GM19043 (cell line): ENCODE results near the gene CUL4B.
"Not testable (repeated sequence)": the region's sequence is repeated elsewhere in the genome, so short reads cannot be mapped to it uniquely, and the experiment has no call there.

Experiments
- ATAC-seq: cut with Tn5 transposase; IDR thresholded peaks from one replicate; pipeline ENCODE4 v1.9.1; 2021; ENCODE audit warnings: low read depth; ENCODE audit not compliant: unreplicated experiment

The CUL4B gene

DNA sequence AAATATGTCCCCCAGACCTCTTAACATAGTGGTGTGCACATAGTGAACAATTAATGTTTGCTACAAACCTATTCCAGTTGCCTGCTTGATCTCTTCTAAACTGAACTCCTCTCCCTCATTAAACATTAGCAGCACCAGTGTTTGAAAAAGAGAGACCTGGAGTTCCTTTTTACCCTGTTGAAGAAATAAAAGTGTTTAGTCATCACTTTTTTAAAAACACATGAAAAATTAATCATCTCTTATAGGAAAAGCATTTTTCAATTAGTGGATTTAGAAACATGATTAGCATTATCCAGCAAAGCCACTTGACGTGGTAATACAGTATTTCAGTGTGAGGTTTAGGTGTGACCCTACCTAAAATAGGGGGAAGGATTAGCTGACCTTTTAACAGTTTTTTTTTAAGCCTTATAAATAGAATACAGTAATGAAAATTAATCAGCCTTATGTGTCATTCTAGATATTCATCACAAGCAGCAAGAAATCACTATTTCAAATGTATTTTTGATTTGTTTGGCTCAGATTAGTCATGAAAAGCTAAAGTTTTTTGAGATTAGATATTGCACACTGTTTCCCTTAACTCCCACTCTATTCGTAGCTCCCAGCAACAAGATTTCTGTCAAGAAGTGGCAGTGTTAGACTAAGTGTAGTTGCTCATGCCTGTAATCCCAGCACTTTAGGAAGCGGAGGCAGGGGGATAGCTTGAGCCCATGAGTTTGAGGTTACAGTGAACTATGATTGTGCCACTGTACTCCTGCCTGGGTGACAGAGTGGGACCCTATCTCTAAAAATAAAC is 26.2 kb downstream of the CUL4B start:
- ATAC-seq: no peak

DNA sequence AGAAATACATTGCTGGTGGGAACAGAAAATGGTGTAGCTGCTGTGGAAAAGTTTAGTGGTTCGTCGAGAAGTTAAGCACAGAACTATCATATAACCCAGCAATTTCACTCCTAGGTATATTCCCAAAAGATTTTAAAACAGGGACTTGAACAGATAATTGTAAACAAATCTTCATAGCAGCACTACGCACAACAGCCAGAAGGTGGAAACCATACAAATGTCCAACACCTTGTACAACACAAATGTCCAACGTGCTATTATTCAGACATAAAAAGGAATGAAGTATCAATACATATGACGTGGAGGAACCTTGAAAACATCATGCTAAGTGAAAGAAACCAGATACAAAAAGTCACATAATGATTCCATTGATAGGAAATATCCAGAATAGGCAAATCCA is 37.9 kb downstream of the CUL4B start:
- ATAC-seq: no peak

- no peak for ATAC-seq
Measured at GRCh38 chrX:120517936-120518335, 42.8 kb downstream of the CUL4B start.

DNA sequence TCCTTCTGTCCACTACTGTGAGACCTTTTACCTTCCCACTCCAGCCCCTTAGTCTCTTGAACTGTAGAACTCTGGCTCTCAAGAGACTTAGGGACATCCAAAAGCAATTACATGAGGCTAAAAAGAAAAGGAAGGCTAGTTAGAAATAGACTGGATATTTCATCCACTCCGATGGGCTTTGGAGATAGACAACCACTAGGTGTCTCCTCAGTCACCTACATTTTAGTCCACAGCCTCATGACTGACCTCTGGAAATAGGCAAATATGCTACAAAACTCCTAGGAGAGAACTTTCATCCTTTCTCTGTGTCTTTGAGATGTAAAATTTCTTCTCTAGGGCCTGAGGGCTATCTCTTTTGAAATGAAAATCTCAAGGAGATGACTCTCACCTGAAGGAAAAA is 46.5 kb downstream of the CUL4B start:
- no peak for ATAC-seq

- ATAC-seq: no peak
Measured at GRCh38 chrX:120512627-120513026, 48.1 kb downstream of the CUL4B start.

DNA sequence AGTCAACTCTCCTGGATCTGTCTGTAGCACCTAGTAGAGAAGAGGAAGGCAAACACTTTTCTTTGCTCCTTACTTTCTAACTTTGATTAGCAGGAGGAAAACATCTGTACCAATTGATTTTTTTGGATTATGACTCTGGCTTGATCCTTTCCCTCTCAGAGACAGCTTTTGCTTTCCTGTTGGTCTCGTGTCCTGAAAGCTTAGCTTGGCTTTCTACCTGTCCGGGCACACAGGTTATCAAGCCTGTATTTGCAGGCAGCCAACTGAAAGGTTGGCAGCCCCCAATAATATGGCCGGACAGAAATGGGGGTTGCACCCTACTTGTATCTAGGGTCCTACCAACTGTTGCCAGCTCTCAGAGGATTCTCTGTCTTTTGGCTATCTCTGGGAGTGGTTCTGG is 48.5 kb downstream of the CUL4B start:
- ATAC-seq: no peak

DNA sequence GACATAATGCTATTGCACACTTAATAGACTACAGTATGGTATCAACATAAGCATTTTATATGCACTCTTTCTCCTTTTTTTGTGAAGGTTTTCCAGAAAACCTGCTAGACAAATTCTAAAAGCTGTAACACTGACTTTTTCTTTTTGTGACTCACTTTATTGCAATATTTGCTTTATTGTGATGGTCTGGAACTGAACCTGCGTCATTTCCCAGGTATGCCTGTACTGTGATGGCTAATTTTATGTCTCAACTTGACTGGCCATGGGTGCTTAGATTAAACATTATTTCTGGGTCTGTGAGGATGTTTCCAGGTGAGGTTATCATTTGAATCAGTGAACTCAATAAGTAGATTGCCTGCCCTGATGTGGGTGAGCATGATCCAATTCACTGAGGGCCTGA is 56.2 kb downstream of the CUL4B start:
- no peak for ATAC-seq

- no peak for ATAC-seq
Measured at GRCh38 chrX:120499301-120500072, 61.3 kb downstream of the CUL4B start.

- not testable (repeated sequence) for ATAC-seq
Measured at GRCh38 chrX:120490119-120490518, 70.6 kb downstream of the CUL4B start.

DNA sequence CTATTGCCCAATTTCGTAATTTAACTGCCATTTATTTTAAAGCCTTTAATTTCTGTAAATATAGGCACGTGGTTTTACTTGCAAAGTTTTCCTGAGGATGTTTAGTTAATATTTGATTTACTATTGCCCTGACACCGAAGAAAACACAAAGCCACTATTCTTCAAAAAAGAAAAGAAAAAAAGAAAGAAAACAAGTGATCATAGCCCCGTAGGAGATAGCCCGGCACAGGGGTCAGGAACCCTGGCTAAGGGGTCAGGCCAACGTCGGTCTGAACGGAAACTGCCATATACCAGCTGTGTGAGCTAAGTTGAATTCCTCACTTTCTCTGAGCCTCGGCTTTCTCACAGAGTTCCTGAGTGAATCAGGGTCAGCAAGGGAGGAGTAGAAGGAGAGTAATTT is 74.0 kb downstream of the CUL4B start:
- no peak for ATAC-seq

DNA sequence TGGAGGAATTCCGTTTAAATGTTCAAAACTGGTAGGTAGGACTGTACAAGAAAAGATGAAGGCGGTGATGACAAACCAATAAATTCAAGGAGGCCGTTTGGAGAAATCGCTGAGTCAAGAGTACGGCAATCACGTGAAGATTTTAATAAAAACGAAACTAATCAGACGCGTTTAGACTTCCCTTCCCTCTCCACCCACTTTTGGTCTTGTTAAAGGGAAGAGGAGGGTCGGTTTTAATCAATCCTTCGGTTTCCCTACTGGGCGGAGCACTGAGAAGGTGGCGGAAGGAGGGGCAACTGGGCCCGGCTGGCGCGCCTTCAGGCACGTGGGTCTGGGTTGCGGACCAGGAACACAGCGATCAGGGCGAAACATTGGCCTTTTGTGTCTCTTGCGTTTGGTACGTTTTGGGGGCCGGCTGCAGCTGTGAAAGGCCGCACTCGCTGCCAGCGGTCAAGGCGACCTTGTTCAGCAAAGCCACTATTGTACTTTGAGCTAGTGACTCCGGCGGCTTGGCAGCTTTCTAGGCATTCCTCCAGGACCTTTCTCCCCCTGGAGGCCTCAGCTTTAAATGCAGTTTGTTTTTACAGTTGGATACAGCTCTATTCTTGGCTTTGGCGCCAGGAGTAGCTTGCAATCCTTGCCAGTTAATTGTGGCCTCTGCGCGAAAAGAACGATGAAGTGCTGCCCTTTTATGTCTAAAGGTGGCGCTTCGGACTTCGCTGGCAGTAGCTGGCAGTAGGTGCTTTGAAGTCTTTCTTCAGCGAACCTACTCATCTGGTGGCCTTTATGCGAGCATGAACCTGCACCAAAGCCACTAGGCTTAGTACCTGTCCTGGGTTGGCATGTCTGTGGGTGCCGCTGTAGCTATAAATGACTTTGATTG is 74.9 kb downstream of the CUL4B start:
- ATAC-seq: peak; percentile 62

DNA sequence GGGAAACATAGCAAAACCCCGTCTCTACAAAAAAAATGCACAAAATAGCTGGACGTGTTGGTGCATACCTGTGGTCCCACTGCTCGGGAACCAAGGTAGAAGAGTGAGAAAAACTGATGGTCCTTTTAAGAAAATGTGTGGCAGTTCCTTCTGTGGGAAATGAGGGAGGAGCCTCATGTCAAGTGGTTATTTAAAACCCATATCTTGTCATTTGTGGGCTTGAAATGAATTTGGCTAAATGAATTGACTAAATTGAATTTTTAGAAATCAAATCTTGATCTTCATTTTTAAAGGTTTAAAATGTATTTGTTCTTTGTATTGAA is 75.5 kb downstream of the CUL4B start:
- ATAC-seq: peak; percentile 10

- no peak for ATAC-seq
Measured at GRCh38 chrX:120477453-120477852, 83.3 kb downstream of the CUL4B start.

- no peak for ATAC-seq
Measured at GRCh38 chrX:120476714-120477113, 84.0 kb downstream of the CUL4B start.

- ATAC-seq: not testable (repeated sequence)
Measured at GRCh38 chrX:120475447-120475846, 85.3 kb downstream of the CUL4B start.
